ENCODE measurements around the gene PADI1. TPM values are rescaled to one million over a fixed set of nuclear protein-coding genes. Genes with fewer than 3 reads are reported as not detected.

PADI1 gene
- total and polyA plus RNA-seq, 2 of the 8 experiments (the other 6 are each of a cell fraction or from before 2014, with no cell fraction given), result 0.20 to 0.30 TPM

DNA sequence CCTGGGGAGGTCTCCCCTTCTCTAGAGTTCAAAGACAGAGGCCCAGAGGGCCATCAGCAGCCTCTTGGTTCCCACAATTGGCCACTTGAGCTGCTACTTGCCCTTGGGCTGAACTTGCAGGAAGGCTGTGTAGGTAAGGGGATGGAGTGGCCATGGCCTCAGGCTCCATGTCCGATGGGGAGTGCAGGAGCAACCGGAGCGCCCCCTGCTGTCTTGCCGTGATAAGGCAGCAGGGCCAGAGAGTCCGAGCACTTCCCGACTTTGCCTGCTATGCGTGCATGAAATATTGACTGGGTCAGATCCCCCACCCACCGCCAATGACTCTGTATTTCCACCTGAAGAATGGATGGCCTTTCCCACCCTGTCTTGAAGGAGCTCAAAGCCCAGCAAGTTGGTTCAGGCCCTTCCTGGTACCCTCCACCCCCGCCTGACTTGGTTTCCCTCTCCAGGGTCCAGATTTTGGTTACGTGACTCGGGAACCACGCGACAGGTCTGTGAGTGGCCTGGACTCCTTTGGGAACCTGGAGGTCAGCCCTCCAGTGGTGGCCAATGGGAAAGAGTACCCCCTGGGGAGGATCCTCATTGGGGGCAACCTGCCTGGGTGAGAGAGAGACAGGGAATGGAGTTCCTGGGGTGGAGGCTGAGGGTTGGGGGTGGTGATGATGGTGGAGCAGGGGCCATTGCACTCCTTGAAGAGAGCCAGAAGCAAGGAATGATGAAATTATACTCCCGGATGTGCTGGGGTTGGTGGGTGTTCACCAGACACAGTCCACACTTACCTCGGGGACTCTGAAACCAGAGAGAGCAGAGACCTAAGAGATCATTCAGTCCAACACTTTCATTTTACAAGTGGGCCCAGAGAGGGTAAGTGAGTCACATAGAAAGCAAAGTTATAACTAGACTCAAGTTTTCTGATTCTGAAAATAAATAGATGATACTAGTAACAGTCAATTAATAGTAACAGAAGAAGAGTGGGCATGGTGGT is 69.5 kb downstream of the PADI1 start (continued):
- TF ChIP-seq RXRA (IDR thresholded peaks at IDR 0.05; ENCODE audit: insufficient read depth, low read depth, low read length) (no peak), SUZ12 (IDR thresholded peaks at IDR 0.05; ENCODE audit: low read length) (no peak), YY1 (IDR thresholded peaks at IDR 0.05; ENCODE audit: low read depth, low read length) (peak; percentile 76; the same call in 1 of the 2 replicates), KDM5A (IDR thresholded peaks at IDR 0.05; ENCODE audit: low read length) (no peak), CBX8 (IDR thresholded peaks at IDR 0.05; ENCODE audit: borderline replicate concordance, low read depth, low read length) (no peak), CREB1 (IDR thresholded peaks at IDR 0.05) (peak; percentile 66; the same call in 1 of the 2 replicates), EGR1 (IDR thresholded peaks at IDR 0.05; ENCODE audit: borderline replicate concordance, low read depth, low read length) (peak; percentile 50; the same call in 1 of the 2 replicates), HDAC2 (IDR thresholded peaks at IDR 0.05; ENCODE audit: borderline replicate concordance in 1 of 2, low read depth in 2 of 2, low read length in 2 of 2) (no peak), BRCA1 (IDR thresholded peaks at IDR 0.05; ENCODE audit: low read depth, low read length) (no peak), SP2 (IDR thresholded peaks at IDR 0.05; ENCODE audit: low read length) (no peak), EZH2 (IDR thresholded peaks at IDR 0.05; ENCODE audit: low read depth, low read length, severe bottlenecking) (no peak), TEAD4 (IDR thresholded peaks at IDR 0.05; ENCODE audit: low read depth, low read length) (0 out of 2 replicates have a peak, but pooled peaks have one; percentile 14), TAF7 (optimal IDR thresholded peaks at IDR 0.05; ENCODE audit: borderline replicate concordance, low read depth, low read length) (no peak), NANOG (IDR thresholded peaks at IDR 0.05; ENCODE audit: insufficient read depth, low read depth, low read length, poor library complexity, severe bottlenecking) (no peak), POLR2AphosphoS5 (IDR thresholded peaks at IDR 0.05; ENCODE audit: low read depth, low read length) (no peak), PHF8 (conservative IDR thresholded peaks at IDR 0.05; ENCODE audit: low read depth, low read length) (no peak), NRF1 (IDR thresholded peaks at IDR 0.05; ENCODE audit: low read depth, low read length) (no peak), BCL11A (IDR thresholded peaks at IDR 0.05; ENCODE audit: low read depth in 2 of 2, low read length in 2 of 2) (no peak), CEBPB (IDR thresholded peaks at IDR 0.05; ENCODE audit: low read depth, low read length) (no peak), RAD21 (IDR thresholded peaks at IDR 0.05 in 1 of 2, conservative IDR thresholded peaks at IDR 0.05 in 1 of 2; ENCODE audit: low read depth in 2 of 2, low read length in 2 of 2) (peak; percentile 79 to 83), SIX5 (IDR thresholded peaks at IDR 0.05; ENCODE audit: low read depth, low read length) (no peak)
- TF ChIP-seq, protein P1, sequence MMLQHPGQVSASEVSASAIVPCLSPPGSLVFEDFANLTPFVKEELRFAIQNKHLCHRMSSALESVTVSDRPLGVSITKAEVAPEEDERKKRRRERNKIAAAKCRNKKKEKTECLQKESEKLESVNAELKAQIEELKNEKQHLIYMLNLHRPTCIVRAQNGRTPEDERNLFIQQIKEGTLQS (IDR thresholded peaks at IDR 0.05; ENCODE audit: insufficient read depth, low read depth, low read length), result no peak
